Suppressor macrophage treated with lipopolysaccharide for 4 hours (primary cell): ENCODE data around the gene RFFL.

ENCODE experiments used
- DNase-seq: peaks from one replicate; pipeline ENCODE4 v3.0.0-alpha.2; 2020

Gene RFFL

GRCh38 chr17:35080536-35080935, 17.0 kb upstream of the RFFL start:
- peak; percentile 43 for DNase-seq

GRCh38 chr17:35079547-35080423, 16.3 kb upstream of the RFFL start:
- DNase-seq = peak; percentile 65

- DNase-seq = no peak
Measured at GRCh38 chr17:35076874-35077273, 13.4 kb upstream of the RFFL start.

GRCh38 chr17:35074711-35075707, 11.5 kb upstream of the RFFL start:
- no peak for DNase-seq

GRCh38 chr17:35073991-35074627, 10.6 kb upstream of the RFFL start:
- DNase-seq = no peak

DNA sequence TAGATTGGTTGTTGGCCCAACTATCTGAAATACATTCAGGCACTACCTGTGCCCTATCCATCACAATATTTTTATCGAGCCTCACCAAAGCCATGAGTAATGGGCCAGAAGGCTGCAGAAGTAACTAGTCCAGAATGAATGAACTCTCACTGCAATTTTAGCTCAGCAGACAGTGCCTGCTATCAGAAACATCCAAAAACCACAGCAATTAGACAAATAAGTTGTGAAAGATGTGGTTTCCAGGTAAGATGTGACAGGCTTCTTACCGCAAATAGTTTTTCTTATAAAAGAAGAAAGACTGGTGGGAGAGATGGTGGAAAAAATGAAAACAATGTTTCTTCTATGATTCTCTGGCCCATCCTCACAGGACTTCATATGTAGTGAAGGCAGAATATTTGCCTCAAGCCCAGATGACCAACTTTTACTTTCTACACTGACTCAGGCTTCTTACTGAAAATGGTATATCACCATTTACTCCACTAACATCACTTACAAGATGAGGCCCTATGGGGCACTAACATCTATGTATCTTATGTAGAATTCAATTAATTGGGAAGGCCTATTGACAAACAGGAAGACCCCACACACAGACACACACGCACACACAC, 9.8 kb upstream of the RFFL start:
- peak; percentile 37 for DNase-seq

GRCh38 chr17:35069311-35069710, 5.8 kb upstream of the RFFL start:
- DNase-seq = peak; percentile 67

- no peak for DNase-seq
Measured at GRCh38 chr17:35068249-35068648, 4.7 kb upstream of the RFFL start.

DNA sequence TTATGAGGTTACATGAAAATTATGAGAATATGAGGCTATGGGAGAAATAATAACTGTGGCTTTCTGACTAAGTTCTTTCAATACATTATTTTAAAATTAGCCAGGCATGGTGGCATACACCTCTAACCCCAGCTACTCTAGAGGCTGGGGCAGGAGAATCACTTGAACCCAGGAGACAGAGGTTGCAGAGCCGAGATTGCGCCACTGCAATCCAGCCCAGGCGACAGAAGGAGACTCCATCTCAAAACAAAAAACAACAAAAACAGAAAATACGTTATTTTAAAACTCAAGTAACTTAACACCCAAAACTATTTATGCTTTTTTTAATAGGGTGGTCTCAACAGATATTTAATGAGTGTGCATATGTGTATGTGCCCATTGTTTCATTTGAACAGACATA, 2.4 kb upstream of the RFFL start:
- no peak for DNase-seq

DNA sequence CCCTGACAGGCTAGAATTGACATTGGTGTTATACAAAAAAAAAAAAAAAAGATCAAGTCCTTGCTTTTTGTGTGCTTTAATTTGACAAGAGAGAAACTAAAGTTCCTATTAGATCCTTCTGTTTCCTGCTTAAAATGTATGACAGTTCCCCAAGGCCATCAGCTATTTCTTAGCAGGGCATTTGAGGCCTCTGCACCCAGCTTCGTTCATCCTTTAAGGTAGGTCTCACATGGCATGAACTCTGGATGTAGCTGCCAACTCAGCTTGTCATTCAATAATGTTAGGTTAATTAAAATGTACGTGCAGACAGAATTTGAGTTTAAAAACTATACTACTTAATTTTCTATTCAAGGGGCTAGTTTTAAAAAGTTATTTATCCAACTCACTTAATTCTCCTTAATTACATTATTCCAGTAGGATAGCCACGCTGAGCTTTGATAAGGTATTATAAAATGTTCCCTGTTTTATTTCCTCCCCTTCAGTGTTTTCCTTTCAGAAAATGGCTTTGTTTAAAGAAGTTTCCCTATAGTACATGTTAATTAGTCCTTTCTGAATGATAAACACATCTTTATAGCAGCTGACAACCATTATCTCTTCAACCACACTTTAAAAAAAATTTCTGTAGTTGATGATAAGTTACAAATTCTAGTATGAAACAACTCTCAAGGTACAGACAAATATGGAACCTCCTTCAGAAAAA, 1.2 kb upstream of the RFFL start:
- DNase-seq = no peak

- no peak for DNase-seq
Measured at GRCh38 chr17:35062308-35062707, 1.2 kb downstream of the RFFL start.

DNA sequence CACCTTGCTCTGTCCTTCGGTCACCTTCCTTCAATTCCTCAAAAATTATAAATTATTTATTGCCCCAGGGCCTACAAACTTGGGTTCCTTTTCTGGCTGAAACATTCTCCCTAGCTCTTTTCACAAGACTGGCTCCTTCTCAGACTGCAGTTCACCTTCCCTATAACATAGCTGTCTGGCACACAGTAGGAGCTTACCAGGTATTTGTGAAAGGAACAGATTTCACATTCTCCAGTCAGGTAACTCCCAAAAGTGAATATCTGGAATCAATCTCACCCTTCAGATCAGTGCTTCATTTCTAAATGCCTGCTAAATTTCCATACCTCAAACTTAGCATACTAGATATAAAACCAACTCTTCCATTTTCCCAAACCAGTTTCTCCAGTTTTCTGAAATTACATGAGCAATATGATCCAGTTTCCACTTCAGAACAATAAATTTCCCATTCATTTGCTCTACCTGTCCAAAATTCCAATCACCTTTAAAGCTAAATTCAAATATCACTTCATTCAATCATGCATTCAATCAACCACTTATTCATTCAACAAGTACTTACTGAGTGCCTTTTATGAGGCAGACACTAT, 6.1 kb downstream of the RFFL start:
- DNase-seq = no peak

- peak; percentile 45 for DNase-seq
Measured at GRCh38 chr17:35056013-35056412, 7.5 kb downstream of the RFFL start.

- no peak for DNase-seq
Measured at GRCh38 chr17:35053204-35053603, 10.3 kb downstream of the RFFL start.

- DNase-seq = no peak
Measured at GRCh38 chr17:35052780-35053179, 10.7 kb downstream of the RFFL start.

- peak; percentile 68 for DNase-seq
Measured at GRCh38 chr17:35052241-35052610, 11.3 kb downstream of the RFFL start.

DNA sequence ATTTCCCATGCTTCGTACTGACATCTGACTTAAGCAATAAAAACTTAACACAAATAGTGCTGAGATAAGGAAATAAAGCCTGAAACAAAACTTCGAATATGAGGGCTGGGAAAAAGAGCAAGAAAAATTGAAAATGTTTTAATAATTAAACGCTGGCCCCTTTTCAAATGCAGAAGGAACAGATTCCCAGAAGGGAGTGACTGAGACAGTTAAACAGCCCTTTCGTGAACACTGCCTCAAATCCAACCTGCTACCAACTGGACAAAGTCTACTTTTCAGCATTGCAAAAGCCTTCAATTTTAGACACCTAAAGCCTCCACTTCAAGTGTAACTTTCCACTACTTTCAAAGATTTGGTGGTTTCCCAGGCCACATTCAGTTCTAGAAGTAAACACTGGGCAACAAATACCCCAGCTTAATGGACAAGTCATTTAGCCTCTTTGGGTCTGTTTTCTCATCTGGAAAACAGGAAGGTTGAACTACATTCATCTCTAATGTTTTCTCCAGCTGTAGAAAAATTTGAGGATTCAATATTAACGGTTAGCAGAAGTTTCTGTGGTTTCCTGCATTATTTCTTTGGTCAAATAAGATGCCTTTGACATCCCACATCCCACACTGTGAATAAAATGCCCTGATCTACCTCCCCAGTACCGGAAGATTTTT, 11.8 kb downstream of the RFFL start:
- DNase-seq = no peak

DNA sequence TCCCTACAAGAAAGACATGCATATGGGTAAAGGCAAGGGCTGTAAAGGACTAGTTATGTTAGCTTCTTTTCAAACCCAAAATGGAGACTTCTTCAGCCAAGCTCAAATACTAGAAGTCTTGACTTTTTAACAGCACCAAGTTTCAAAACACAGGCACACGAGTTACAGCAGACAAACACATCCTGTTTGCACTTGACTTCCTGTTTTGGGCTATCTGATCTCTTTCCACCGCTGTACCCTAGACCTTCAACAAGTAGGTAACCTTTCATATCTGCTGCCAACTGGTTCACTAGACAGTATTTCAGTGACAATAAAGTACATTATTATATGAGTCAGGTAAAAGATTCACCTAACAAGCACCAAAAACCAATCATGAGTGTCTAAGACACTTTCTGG, 12.3 kb downstream of the RFFL start:
- DNase-seq = peak; percentile 66

DNA sequence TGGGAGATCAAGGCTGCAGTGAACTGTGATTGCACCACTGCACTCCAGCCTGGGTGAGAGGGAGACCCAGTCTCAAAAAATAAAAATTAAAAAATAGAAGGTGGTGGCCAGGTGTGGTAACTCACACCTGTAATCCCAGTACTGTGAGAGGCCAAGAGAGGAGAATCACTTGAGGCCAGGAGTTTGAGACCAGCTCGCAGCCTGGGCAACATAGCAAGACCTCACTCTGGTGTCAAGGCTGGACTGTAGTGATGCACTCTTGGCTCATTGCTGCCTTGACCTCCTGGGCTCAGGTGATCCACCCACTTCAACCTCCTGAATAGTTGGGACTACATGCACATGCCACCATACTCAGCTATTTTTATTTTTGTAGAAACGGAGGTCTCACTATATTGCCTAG, 13.3 kb downstream of the RFFL start:
- DNase-seq = no peak

DNA sequence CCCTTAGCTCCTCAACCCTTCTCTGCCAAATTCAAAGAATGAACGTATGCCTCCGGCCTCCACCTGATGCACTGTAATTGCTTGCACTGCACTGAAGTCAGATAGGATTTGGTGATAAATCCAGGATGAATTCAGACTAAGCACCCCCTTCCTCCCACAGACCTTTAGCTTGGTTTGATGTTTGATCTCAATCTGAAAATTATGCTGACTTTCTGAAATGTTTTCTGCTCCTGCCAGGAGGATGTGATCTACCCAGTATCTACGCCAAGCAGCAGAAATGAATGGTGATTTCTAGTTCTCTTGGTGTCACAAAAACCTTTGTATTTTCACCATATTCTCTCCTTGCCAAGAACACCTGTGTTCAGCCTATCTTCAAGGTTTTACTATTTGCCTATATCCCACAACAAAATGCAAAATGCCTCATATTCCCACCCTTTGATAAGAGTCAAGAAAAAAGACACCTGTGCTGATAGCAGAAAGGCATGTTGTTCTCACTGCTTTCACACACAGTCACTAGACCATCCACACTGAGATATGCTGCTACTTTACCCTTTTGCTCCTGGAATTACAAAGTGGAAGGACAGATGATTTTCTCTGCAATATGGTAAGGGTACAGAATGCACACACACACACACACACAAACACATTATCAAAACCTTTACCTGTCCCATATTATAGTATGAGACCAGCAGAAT, 14.7 kb downstream of the RFFL start:
- DNase-seq = no peak
